SU-DHL-6 (cell line): ENCODE data around the gene MOV10L1.

Experiments used
- H2AFZ ChIP-seq: fragments of 200-600 bp; sonication (generic); 2 replicates; pipeline ENCODE4 v1.6.1; 2014; ENCODE audit warnings: low read depth, mild to moderate bottlenecking, moderate library complexity, mixed read lengths, antibody characterized with exemption, low read length; ENCODE audit not compliant: severe bottlenecking
- H3F3A ChIP-seq: fragments of 200-600 bp; shearing (Covaris generic); 2 replicates; pipeline ENCODE4 v1.6.0; 2016; ENCODE audit warnings: antibody characterized with exemption, mild to moderate bottlenecking; ENCODE audit not compliant: insufficient read depth
- H3K27ac ChIP-seq: fragments of 200-600 bp; sonication (generic); 2 replicates; pipeline ENCODE4 v1.5.1; 2016; ENCODE audit warnings: low read depth, mild to moderate bottlenecking, low read length, moderate library complexity, mixed read lengths
- H3K27me3 ChIP-seq: fragments of 200-600 bp; sonication (generic), shearing (Covaris generic); 2 replicates; pipeline ENCODE4 v1.6.0; 2014; ENCODE audit warnings: mild to moderate bottlenecking, low read length
- H3K36me3 ChIP-seq: fragments of 200-600 bp; sonication (generic); 2 replicates; pipeline ENCODE4 v1.6.1; 2014; ENCODE audit warnings: mild to moderate bottlenecking, low read length, mixed read lengths
- H3K4me2 ChIP-seq: fragments of 300-600, 200-600 bp; shearing (Covaris generic), sonication (generic); 2 replicates; pipeline ENCODE4 v1.6.0; 2014; ENCODE audit warnings: low read length, low read depth, mild to moderate bottlenecking; ENCODE audit not compliant: poor library complexity, severe bottlenecking
- H3K4me3 ChIP-seq: fragments of 200-600 bp; sonication (generic); 2 replicates; pipeline ENCODE4 v1.5.1; 2014; ENCODE audit warnings: antibody characterized with exemption, low read length, mild to moderate bottlenecking, mixed read lengths; ENCODE audit not compliant: insufficient read depth, poor library complexity, severe bottlenecking
- H3K79me2 ChIP-seq: fragments of 200-600 bp; sonication (generic); 2 replicates; pipeline ENCODE4 v1.6.1; 2014; ENCODE audit warnings: mild to moderate bottlenecking, low read length, moderate library complexity; ENCODE audit not compliant: insufficient read depth
- H3K9ac ChIP-seq: fragments of 200-600 bp; sonication (generic); 2 replicates; pipeline ENCODE4 v1.7.0; 2014; ENCODE audit warnings: mild to moderate bottlenecking, low read length
- H3K9me2 ChIP-seq: fragments of 200-600 bp; sonication (generic); replicated peaks from 2 replicates; pipeline ENCODE4 v1.6.1; 2014; ENCODE audit warnings: low read length; ENCODE audit not compliant: insufficient read depth
- H3K9me3 ChIP-seq: fragments of 200-600 bp; sonication (generic); 2 replicates; pipeline ENCODE4 v1.6.1; 2014; ENCODE audit warnings: low read length, mixed read lengths; ENCODE audit not compliant: insufficient read depth
- H4K20me1 ChIP-seq: fragments of 200-600 bp; sonication (generic); 2 replicates; pipeline ENCODE4 v1.6.1; 2014; ENCODE audit warnings: low read depth, mild to moderate bottlenecking, antibody characterized with exemption, low read length, moderate library complexity, mixed read lengths
- CTCF ChIP-seq: fragments of 200-600 bp; sonication (generic); IDR thresholded peaks from one replicate; pipeline ENCODE4 v1.5.1; 2017; ENCODE audit warnings: antibody characterized with exemption, mild to moderate bottlenecking, low read length, moderate library complexity; ENCODE audit not compliant: insufficient read depth, poor library complexity, severe bottlenecking
- EZH2phosphoT487 ChIP-seq: fragments of 200-600 bp; sonication (generic), shearing (Covaris generic); conservative IDR thresholded peaks from 2 replicates; pipeline ENCODE4 v1.6.1; 2018; ENCODE audit warnings: mild to moderate bottlenecking, antibody characterized with exemption, low read length, moderate library complexity, mixed read lengths

MOV10L1 gene

GRCh38 chr22:50186181-50186714, 96.4 kb downstream of the MOV10L1 start:
- no peaks in the 10 kb centered on the region for H3K9me2 ChIP-seq
- peaks cover 24% of the 10 kb centered on the region for H3K79me2 ChIP-seq
- peak overlapping the region; percentile 99 for H3K9ac ChIP-seq
- peak overlapping the region; percentile 76 for H3K4me3 ChIP-seq
- peak overlapping the region; percentile 81 for H3K4me2 ChIP-seq
- no peak overlapping the region for H2AFZ ChIP-seq
- H3F3A ChIP-seq = peaks cover 44% of the 10 kb centered on the region
- H3K9me3 ChIP-seq = no peaks in the 10 kb centered on the region
- H3K36me3 ChIP-seq = no peaks in the 10 kb centered on the region
- H3K27ac ChIP-seq = peak overlapping the region; percentile 99
- no peaks in the 10 kb centered on the region for H3K27me3 ChIP-seq
- no peak for TF ChIP-seq EZH2phosphoT487
- no peak for TF ChIP-seq CTCF
- H4K20me1 ChIP-seq = no peaks in the 10 kb centered on the region

GRCh38 chr22:50186761-50187523, 97.1 kb downstream of the MOV10L1 start:
- no peaks in the 10 kb centered on the region for H3K9me2 ChIP-seq
- no peaks in the 10 kb centered on the region for H3K27me3 ChIP-seq
- no peaks in the 10 kb centered on the region for H3K9me3 ChIP-seq
- peaks cover 24% of the 10 kb centered on the region for H3K79me2 ChIP-seq
- H2AFZ ChIP-seq = no peak overlapping the region
- TF ChIP-seq CTCF (no peak), EZH2phosphoT487 (no peak)
- peaks cover 50% of the 10 kb centered on the region for H3F3A ChIP-seq
- H3K4me3 ChIP-seq = peak overlapping the region; percentile 76
- H4K20me1 ChIP-seq = no peaks in the 10 kb centered on the region
- H3K9ac ChIP-seq = peak overlapping the region; percentile 99
- H3K4me2 ChIP-seq = peak overlapping the region; percentile 81
- H3K36me3 ChIP-seq = no peaks in the 10 kb centered on the region
- peak overlapping the region; percentile 99 for H3K27ac ChIP-seq

GRCh38 chr22:50188356-50188755, 98.5 kb downstream of the MOV10L1 start:
- H3K79me2 ChIP-seq = peaks cover 33% of the 10 kb centered on the region
- no peaks in the 10 kb centered on the region for H3K9me2 ChIP-seq
- peak overlapping the region; percentile 99 for H3K9ac ChIP-seq
- H3K9me3 ChIP-seq = no peaks in the 10 kb centered on the region
- peak overlapping the region; percentile 99 for H3K27ac ChIP-seq
- no peak for TF ChIP-seq CTCF
- TF ChIP-seq EZH2phosphoT487 = no peak
- H4K20me1 ChIP-seq = no peaks in the 10 kb centered on the region
- no peaks in the 10 kb centered on the region for H3K27me3 ChIP-seq
- no peak overlapping the region for H2AFZ ChIP-seq
- H3K4me3 ChIP-seq = peak overlapping the region; percentile 49
- H3K4me2 ChIP-seq = peak overlapping the region; percentile 81
- no peaks in the 10 kb centered on the region for H3K36me3 ChIP-seq
- peaks cover 64% of the 10 kb centered on the region for H3F3A ChIP-seq
